ENCODE data around the gene MYRF. TPM values are rescaled to one million over a fixed set of nuclear protein-coding genes. Genes with fewer than 3 reads are reported as not detected.
A peak's percentile ranks its signal among the peaks of the same experiment; 100 is the strongest.

Gene MYRF
- total and polyA plus RNA-seq, 9 of the 15 experiments (the other 6 are each of a cell fraction or from before 2014, with no cell fraction given) = 2.3 to 25.8 (median 7.1) TPM

GRCh38 chr11:61795459-61795858, 43.0 kb downstream of the MYRF start (continued):
- no peak for TF ChIP-seq CREB1 (IDR thresholded peaks at IDR 0.05)
- no peak for TF ChIP-seq CREB1 (CRISPR knock-in tag; IDR thresholded peaks at IDR 0.05)

GRCh38 chr11:61795876-61796526, 43.6 kb downstream of the MYRF start:
- peaks cover 70% of the 10 kb centered on the region for H3K36me3 ChIP-seq (ENCODE audit: control insufficient read depth, insufficient read depth, low read length)
- BruUV-seq (replicated peaks) = no TSS peak

More at GRCh38 chr11:61795876-61796526, 43.6 kb downstream of the MYRF start:
- Histone ChIP-seq H3K4me3 (no peak overlapping the region), H4K20me1 (replicated peaks; ENCODE audit: control insufficient read depth, insufficient read depth, low read length) (no peaks in the 10 kb centered on the region; the same call in 1 of the 2 replicates), H3K4me2 (ENCODE audit: insufficient read depth, low read length) (no peak overlapping the region), H3K9ac (ENCODE audit: insufficient read depth in 1 of 2, low read depth in 2 of 2, low read length in 2 of 2) (peak overlapping the region in 1 of 2 experiments; percentile 65; a peak in 2 of 4 replicates), H3K9me1 (ENCODE audit: control insufficient read depth, insufficient read depth, low read length) (peaks cover 3% of the 10 kb centered on the region), H2AFZ (ENCODE audit: low read depth, low read length) (no peak overlapping the region), H3K4me1 (replicated peaks in 1 of 2; ENCODE audit: control insufficient read depth in 2 of 2, insufficient read depth in 2 of 2, low read length in 2 of 2) (peaks cover 36 to 48% of the 10 kb centered on the region in 2 experiments), H3K27me3 (ENCODE audit: control insufficient read depth in 2 of 2, insufficient read depth in 2 of 2, low read length in 2 of 2) (no peaks in the 10 kb centered on the region), H3K27ac (ENCODE audit: extremely low read depth, low read depth, low read length) (no peak overlapping the region), H3K9me3 (replicated peaks; ENCODE audit: control insufficient read depth, insufficient read depth, low read depth, low read length) (no peaks in the 10 kb centered on the region), H3K79me2 (ENCODE audit: control insufficient read depth, insufficient read depth, low read length) (peaks cover 92% of the 10 kb centered on the region)
- in situ Hi-C loops (cut with MboI) (loop anchor here (5.0 kb wide), 1 partner anchor 156 kb away; the partner anchor contains the start of gene BEST1), intact Hi-C loops (cut with micrococcal nuclease) (loop anchor here (2.0 kb wide), 5 partner anchors 75 to 313 kb away; partner anchors contain the start of gene FADS3)
- ChIA-PET POLR2A (interaction anchor here (0.6 to 3.4 kb wide), 10 partner anchors 11 to 312 kb away, joined by 3 to 25 read pairs (median 4); no protein-coding TSS in a partner anchor), CTCF (ENCODE audit: low intra/inter-chr PET ratio) (no interaction called here)
- FAIRE-seq = no peak
- 93% methylated on average over 16 of the region's 18 CpGs for WGBS (ENCODE audit: insufficient coverage, low coverage, missing lambda C conversion rate)
- no peak for ATAC-seq
- no peak for DNase-seq (ENCODE audit: extremely low read depth in 1 of 4, low spot score in 3 of 4)
- TF ChIP-seq RBFOX2 (IDR thresholded peaks at IDR 0.05; ENCODE audit: low read depth, low read length) (peak; percentile 37; the same call in 1 of the 2 replicates), POLR2G (IDR thresholded peaks at IDR 0.05; ENCODE audit: low read depth, low read length) (no peak), ZBTB33 (CRISPR knock-in tag; IDR thresholded peaks at IDR 0.05) (peak; percentile 51; the same call in 1 of the 2 replicates)

Data from K562 (cell line).